ENCODE results near the gene CD22.

Gene CD22

DNA sequence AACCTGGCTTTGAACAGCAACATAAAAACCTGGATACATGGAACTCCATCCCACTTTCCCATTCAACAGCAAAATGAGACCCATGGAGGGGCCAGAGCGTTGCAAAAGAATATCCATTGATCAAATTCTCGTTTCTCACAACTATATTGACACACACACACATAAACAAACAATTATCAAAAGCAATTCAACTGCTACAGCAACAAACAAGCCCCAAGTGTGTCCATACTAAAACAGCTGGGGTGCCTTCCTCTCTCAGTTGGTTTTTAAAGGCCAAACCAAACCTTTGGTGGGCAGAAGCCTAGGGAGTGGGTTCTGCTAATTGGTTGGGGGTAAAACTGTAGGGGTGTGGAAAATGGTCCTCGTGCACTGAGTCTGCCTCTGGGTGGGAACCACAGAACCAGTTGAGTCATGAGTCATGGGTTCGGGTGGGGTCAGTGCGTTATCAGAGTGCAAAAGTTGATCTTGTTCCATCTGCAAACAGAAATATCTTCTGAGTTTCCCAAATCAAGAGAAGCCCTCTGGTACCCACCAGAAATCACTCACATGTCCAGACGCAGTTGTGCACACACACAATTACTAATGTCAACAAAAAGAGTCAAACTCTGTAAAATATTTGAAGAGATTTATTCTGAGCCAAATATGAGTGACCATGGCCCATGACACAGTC is 60.3 kb downstream of the CD22 start:
- 45% methylated on average over 6 of the region's 6 CpGs for WGBS
- no peak overlapping the region for H2BK5ac ChIP-seq (ENCODE audit: low read depth, low read length, poor library complexity, severe bottlenecking)
- H3K4me3 ChIP-seq (ENCODE audit: insufficient read depth in 1 of 2, low read depth in 1 of 2, low read length in 2 of 2), result no peak overlapping the region
- no peak overlapping the region for H3K14ac ChIP-seq (ENCODE audit: low read length in 2 of 2)
- no peak overlapping the region for H4K8ac ChIP-seq (ENCODE audit: low read length)
- peaks cover 3% of the 10 kb centered on the region for H3K9me3 ChIP-seq (ENCODE audit: control insufficient read depth, low read length)
- H3K79me1 ChIP-seq (replicated peaks; ENCODE audit: low read length, poor library complexity, severe bottlenecking), result no peaks in the 10 kb centered on the region
- no peak overlapping the region for H3K18ac ChIP-seq (ENCODE audit: low read depth in 1 of 2, low read length in 2 of 2)
- H2AK5ac ChIP-seq (ENCODE audit: low read length, severe bottlenecking), result no peak overlapping the region
- H4K91ac ChIP-seq (ENCODE audit: low read length), result no peak overlapping the region
- H2BK12ac ChIP-seq (ENCODE audit: low read length in 2 of 2), result no peak overlapping the region
- H3K4me1 ChIP-seq (ENCODE audit: control insufficient read depth, insufficient read depth, low read depth, low read length), result no peaks in the 10 kb centered on the region
- no peak overlapping the region for H3K4me2 ChIP-seq (ENCODE audit: low read length, poor library complexity, severe bottlenecking)
- no peak overlapping the region for H3K27ac ChIP-seq (ENCODE audit: low read length, poor library complexity, severe bottlenecking)
- no peaks in the 10 kb centered on the region for H3K27me3 ChIP-seq (ENCODE audit: control insufficient read depth in 1 of 2, insufficient read depth in 1 of 2, low read length in 2 of 2)
- H3K36me3 ChIP-seq (ENCODE audit: control insufficient read depth in 1 of 2, insufficient read depth in 2 of 2, low read depth in 1 of 2, low read length in 2 of 2), result no peaks in the 10 kb centered on the region
- H3K4ac ChIP-seq (ENCODE audit: low read depth in 1 of 2, low read length in 2 of 2), result no peak overlapping the region
- no peak overlapping the region for H2BK120ac ChIP-seq (ENCODE audit: low read depth, low read length)
- H3K23ac ChIP-seq (ENCODE audit: low read length in 2 of 2), result no peak overlapping the region
- no peak overlapping the region for H2BK15ac ChIP-seq (ENCODE audit: low read depth, poor library complexity, severe bottlenecking)
- H2AFZ ChIP-seq (ENCODE audit: low read depth, low read length), result no peak overlapping the region
- peak overlapping the region; percentile 63 for H3K9ac ChIP-seq (ENCODE audit: low read length)
- DNase-seq, result no peak

DNA sequence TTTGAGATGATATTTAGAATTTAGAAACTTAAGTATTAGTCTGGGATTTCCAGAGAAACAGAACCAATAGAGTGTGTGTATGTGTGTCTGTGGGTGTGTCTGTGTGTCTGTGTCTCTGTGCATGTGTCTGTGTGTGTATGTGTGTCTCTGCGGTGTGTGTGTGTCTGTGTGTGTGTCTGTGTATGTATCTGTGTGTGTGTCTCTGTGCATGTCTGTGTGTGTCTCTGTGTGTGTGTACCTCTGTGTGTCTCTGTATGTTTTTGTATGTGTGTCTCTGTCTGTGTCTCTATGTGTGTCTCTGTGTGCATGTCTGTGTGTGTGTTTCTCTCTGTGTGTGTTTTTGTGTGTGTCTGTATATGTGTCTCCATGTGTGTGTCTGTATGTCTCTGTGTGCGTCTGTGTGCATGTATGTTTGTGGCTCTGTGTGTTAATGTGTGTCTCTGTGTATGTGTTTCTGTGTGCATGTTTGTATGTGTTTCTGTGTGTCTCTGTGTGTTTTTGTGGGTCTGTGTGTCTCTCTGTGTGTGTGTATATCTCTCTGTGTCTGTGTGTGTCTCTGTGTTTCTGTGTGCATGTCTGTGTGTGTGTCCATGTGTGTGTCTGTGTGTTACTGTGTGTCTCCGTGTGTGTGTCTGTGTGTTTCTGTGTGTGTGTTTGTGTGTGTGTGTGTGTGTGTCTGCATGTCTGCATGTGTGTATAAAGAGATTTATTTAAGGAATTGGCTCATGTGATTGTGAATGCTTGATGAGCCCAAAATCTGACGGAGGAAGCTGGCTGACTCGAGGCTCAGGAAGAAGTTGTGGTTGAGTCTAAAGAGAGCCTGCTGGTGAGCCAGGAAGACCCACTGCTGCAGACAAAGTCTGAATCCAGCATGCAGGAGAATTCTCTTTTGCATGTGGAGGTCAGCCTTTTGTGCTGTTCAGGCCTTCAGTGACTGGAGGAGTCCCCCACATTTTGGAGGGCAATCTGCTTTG is 64.0 kb downstream of the CD22 start:
- no peak overlapping the region for H4K91ac ChIP-seq (ENCODE audit: low read length)
- H3K4me3 ChIP-seq (ENCODE audit: insufficient read depth in 1 of 2, low read depth in 1 of 2, low read length in 2 of 2), result no peak overlapping the region
- no peak overlapping the region for H2BK120ac ChIP-seq (ENCODE audit: low read depth, low read length)
- no peak overlapping the region for H2AFZ ChIP-seq (ENCODE audit: low read depth, low read length)
- H3K4me1 ChIP-seq (ENCODE audit: control insufficient read depth, insufficient read depth, low read depth, low read length), result no peaks in the 10 kb centered on the region
- no peaks in the 10 kb centered on the region for H3K9me3 ChIP-seq (ENCODE audit: control insufficient read depth, low read length)
- H2BK12ac ChIP-seq (ENCODE audit: low read length in 2 of 2), result no peak overlapping the region
- no peak overlapping the region for H4K8ac ChIP-seq (ENCODE audit: low read length)
- 90% methylated on average over 5 of the region's 5 CpGs for WGBS
- H3K27me3 ChIP-seq (ENCODE audit: control insufficient read depth in 1 of 2, insufficient read depth in 1 of 2, low read length in 2 of 2), result no peaks in the 10 kb centered on the region
- DNase-seq, result no peak
- H3K23ac ChIP-seq (ENCODE audit: low read length in 2 of 2), result no peak overlapping the region
- no peak overlapping the region for H3K4ac ChIP-seq (ENCODE audit: low read depth in 1 of 2, low read length in 2 of 2)
- H3K18ac ChIP-seq (ENCODE audit: low read depth in 1 of 2, low read length in 2 of 2), result no peak overlapping the region
- no peak overlapping the region for H3K4me2 ChIP-seq (ENCODE audit: low read length, poor library complexity, severe bottlenecking)
- H3K36me3 ChIP-seq (ENCODE audit: control insufficient read depth in 1 of 2, insufficient read depth in 2 of 2, low read depth in 1 of 2, low read length in 2 of 2), result no peaks in the 10 kb centered on the region
- H2BK5ac ChIP-seq (ENCODE audit: low read depth, low read length, poor library complexity, severe bottlenecking), result no peak overlapping the region
- H2BK15ac ChIP-seq (ENCODE audit: low read depth, poor library complexity, severe bottlenecking), result no peak overlapping the region
- H2AK5ac ChIP-seq (ENCODE audit: low read length, severe bottlenecking), result no peak overlapping the region
- H3K14ac ChIP-seq (ENCODE audit: low read length in 2 of 2), result no peak overlapping the region
- no peak overlapping the region for H3K27ac ChIP-seq (ENCODE audit: low read length, poor library complexity, severe bottlenecking)
- H3K79me1 ChIP-seq (replicated peaks; ENCODE audit: low read length, poor library complexity, severe bottlenecking), result no peaks in the 10 kb centered on the region
- H3K9ac ChIP-seq (ENCODE audit: low read length), result no peak overlapping the region

DNA sequence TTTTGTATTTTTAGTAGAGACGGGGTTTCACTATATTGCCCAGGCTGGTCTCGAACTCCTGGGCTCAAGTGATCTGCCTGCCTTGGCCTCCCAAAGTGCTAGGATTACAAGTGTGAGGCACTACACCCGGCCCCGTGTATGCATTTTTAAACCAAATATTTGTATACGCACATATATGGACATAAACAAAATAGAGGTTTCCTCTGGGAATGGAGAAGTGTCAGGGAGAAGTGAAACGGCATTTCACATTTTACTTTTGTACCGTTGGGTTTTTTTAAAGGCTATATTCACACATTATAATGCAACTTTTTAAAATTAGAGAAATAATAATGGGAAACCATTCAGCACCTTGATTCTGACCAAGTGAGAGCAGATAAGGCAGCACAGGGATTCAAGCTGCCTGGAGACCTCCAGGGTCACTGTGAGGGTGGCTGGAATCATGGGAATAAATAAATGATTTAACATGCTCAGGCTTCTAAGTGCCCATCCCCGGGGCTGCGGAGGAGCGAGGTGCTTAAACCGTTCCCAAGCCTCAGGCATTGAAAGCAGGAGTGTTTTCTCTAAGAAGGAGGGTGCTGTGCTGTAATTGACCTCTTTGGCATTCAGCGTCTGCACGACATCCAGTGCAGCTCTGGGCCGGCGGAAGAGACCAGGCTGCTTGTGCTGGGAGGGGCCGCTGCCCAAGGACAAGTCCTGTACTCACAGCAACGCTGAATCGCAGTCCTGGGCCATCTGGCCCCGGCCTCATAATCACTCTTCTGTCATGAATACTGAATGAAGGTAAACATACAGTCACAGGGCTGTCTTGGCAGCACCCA is 66.6 kb downstream of the CD22 start:
- Histone ChIP-seq H3K18ac (ENCODE audit: low read depth in 1 of 2, low read length in 2 of 2) (no peak overlapping the region), H3K9me3 (ENCODE audit: control insufficient read depth, low read length) (no peaks in the 10 kb centered on the region), H3K36me3 (ENCODE audit: control insufficient read depth in 1 of 2, insufficient read depth in 2 of 2, low read depth in 1 of 2, low read length in 2 of 2) (no peaks in the 10 kb centered on the region), H3K4me3 (ENCODE audit: insufficient read depth in 1 of 2, low read depth in 1 of 2, low read length in 2 of 2) (no peak overlapping the region), H3K27me3 (ENCODE audit: control insufficient read depth in 1 of 2, insufficient read depth in 1 of 2, low read length in 2 of 2) (peaks cover 0 to 5% of the 10 kb centered on the region in 2 experiments), H2BK5ac (ENCODE audit: low read depth, low read length, poor library complexity, severe bottlenecking) (no peak overlapping the region), H4K8ac (ENCODE audit: low read length) (no peak overlapping the region), H2AK5ac (ENCODE audit: low read length, severe bottlenecking) (no peak overlapping the region), H3K4ac (ENCODE audit: low read depth in 1 of 2, low read length in 2 of 2) (no peak overlapping the region), H4K91ac (ENCODE audit: low read length) (no peak overlapping the region), H3K23ac (ENCODE audit: low read length in 2 of 2) (no peak overlapping the region), H3K4me2 (ENCODE audit: low read length, poor library complexity, severe bottlenecking) (no peak overlapping the region), H3K27ac (ENCODE audit: low read length, poor library complexity, severe bottlenecking) (no peak overlapping the region), H3K9ac (ENCODE audit: low read length) (no peak overlapping the region), H3K79me1 (replicated peaks; ENCODE audit: low read length, poor library complexity, severe bottlenecking) (no peaks in the 10 kb centered on the region), H2BK15ac (ENCODE audit: low read depth, poor library complexity, severe bottlenecking) (no peak overlapping the region), H3K4me1 (ENCODE audit: control insufficient read depth, insufficient read depth, low read depth, low read length) (no peaks in the 10 kb centered on the region), H3K14ac (ENCODE audit: low read length in 2 of 2) (no peak overlapping the region), H2BK120ac (ENCODE audit: low read depth, low read length) (no peak overlapping the region), H2AFZ (ENCODE audit: low read depth, low read length) (no peak overlapping the region), H2BK12ac (ENCODE audit: low read length in 2 of 2) (no peak overlapping the region)
- 26% methylated on average over 14 of the region's 19 CpGs for WGBS
- DNase-seq, result peak; percentile 77
